PFSK-1 (cell line): ENCODE measurements around the gene AIF1.

Experiments
- FOXP2 ChIP-seq: optimal IDR thresholded peaks from 2 replicates; pipeline ENCODE3; 2011; ENCODE audit warnings: borderline replicate concordance, control low read depth, inconsistent platforms; ENCODE audit not compliant: insufficient read depth; ENCODE audit errors: extremely low read length, extremely low read depth
- POLR2AphosphoS5 ChIP-seq: IDR thresholded peaks from 2 replicates; pipeline ENCODE4 v1.6.1; 2012; ENCODE audit warnings: low read depth, mild to moderate bottlenecking, control low read depth, low read length, moderate library complexity
- REST ChIP-seq, 2 experiments: IDR thresholded peaks; 2 replicates each; pipeline versions ENCODE4 v1.6.1 to v1.8.0; 2011 to 2012; ENCODE audit warnings: low read depth in 2 of 2, low read length in 2 of 2, control low read depth in 1 of 2, inconsistent platforms in 1 of 2, mild to moderate bottlenecking in 1 of 2, moderate library complexity in 1 of 2; ENCODE audit not compliant: insufficient read depth in 1 of 2
- SIN3A ChIP-seq: IDR thresholded peaks from 2 replicates; pipeline ENCODE4 v1.6.1; 2012; ENCODE audit warnings: mild to moderate bottlenecking, low read length, moderate library complexity, borderline replicate concordance; ENCODE audit not compliant: insufficient read depth
- TAF1 ChIP-seq: IDR thresholded peaks from 2 replicates; pipeline ENCODE4 v1.6.1; 2012; ENCODE audit warnings: low read length, control low read depth, borderline replicate concordance; ENCODE audit not compliant: insufficient read depth

The AIF1 gene

GRCh38 chr6:31620586-31621319 is 5.7 kb downstream of the AIF1 start, which contains the start of gene PRRC2A:
Gene PRRC2A, plus strand, starts transcription at chr6:31620715. Its CDS starts 2,075 bp downstream, at chr6:31622790.
- TF ChIP-seq REST (IDR thresholded peaks at IDR 0.05; ENCODE audit: insufficient read depth in 1 of 2, low read depth in 2 of 2, low read length in 2 of 2), result no peak
- TF ChIP-seq TAF1, result peak; percentile 68; the same call in 1 of the 2 replicates
- 0 out of 2 replicates have a peak, but pooled peaks have one; percentile 40 for TF ChIP-seq SIN3A
- TF ChIP-seq FOXP2, result peak; percentile 40
- peak; percentile 43 for TF ChIP-seq POLR2AphosphoS5

- TF ChIP-seq TAF1 (no peak; the same call in 1 of the 2 replicates), REST (IDR thresholded peaks at IDR 0.05; ENCODE audit: insufficient read depth in 1 of 2, low read depth in 2 of 2, low read length in 2 of 2) (no peak), FOXP2 (no peak), SIN3A (no peak), POLR2AphosphoS5 (no peak)
Observed at GRCh38 chr6:31621320-31621939, 6.4 kb downstream of the AIF1 start.

- TF ChIP-seq SIN3A (0 out of 2 replicates have a peak, but pooled peaks have one; percentile 2), POLR2AphosphoS5 (no peak)
Observed at GRCh38 chr6:31621991-31622390, 7.0 kb downstream of the AIF1 start.

- TF ChIP-seq POLR2AphosphoS5 (no peak), FOXP2 (no peak), REST (IDR thresholded peaks at IDR 0.05; ENCODE audit: insufficient read depth in 1 of 2, low read depth in 2 of 2, low read length in 2 of 2) (no peak), SIN3A (no peak), TAF1 (no peak)
Observed at GRCh38 chr6:31622684-31623091, 7.7 kb downstream of the AIF1 start.

- TF ChIP-seq TAF1 (no peak), REST (IDR thresholded peaks at IDR 0.05; ENCODE audit: insufficient read depth in 1 of 2, low read depth in 2 of 2, low read length in 2 of 2) (no peak), POLR2AphosphoS5 (no peak), FOXP2 (no peak), SIN3A (no peak)
Observed at GRCh38 chr6:31624070-31624469, 9.0 kb downstream of the AIF1 start.
